SK-N-SH (cell line): Measurements from ENCODE around the gene PKN2. TPM values are rescaled to one million over a fixed set of nuclear protein-coding genes. Genes with fewer than 3 reads are reported as not detected.

ENCODE experiments used
- CTCF ChIA-PET: fragments of 300-600, 350-600 bp; formaldehyde crosslinking; extraction: SDS; loops from one replicate; lab custom pipeline; 2021; lab: Yijun Ruan, JAX
- POLR2A ChIA-PET: fragments of 350-600 bp; sonication (Branson Sonifier 250); formaldehyde crosslinking; extraction: SDS; loops from one replicate; lab custom pipeline; 2020; ENCODE audit warnings: antibody characterized with exemption, inconsistent platforms; lab: Yijun Ruan, JAX
- DNase-seq: peaks from one replicate; pipeline ENCODE4 v3.0.0; 2012
- H2AFZ ChIP-seq: fragments of 200-600 bp; sonication (generic); 2 replicates; pipeline ENCODE4 v1.8.1; 2016; ENCODE audit warnings: antibody characterized with exemption, mild to moderate bottlenecking, low read depth
- H3F3A ChIP-seq: fragments of 200-600 bp; sonication (generic); replicated peaks from 2 replicates; pipeline ENCODE3; 2016; ENCODE audit warnings: antibody characterized with exemption, mild to moderate bottlenecking; ENCODE audit not compliant: insufficient read depth
- H3K27ac ChIP-seq, 2 experiments: fragments of 200-500 bp in 1 of 2; fragments of 200-600 bp in 1 of 2; sonication (Bioruptor generic) in 1 of 2; sonication (generic), shearing (Covaris generic) in 1 of 2; 2 replicates each; pipeline versions ENCODE4 v1.5.1 to v1.6.1; 2014 to 2016; ENCODE audit warnings: low read depth in 2 of 2, inconsistent platforms in 1 of 2, low read length in 1 of 2, mild to moderate bottlenecking in 1 of 2, mixed read lengths in 1 of 2
- H3K27me3 ChIP-seq: fragments of 200-600 bp; sonication (generic), shearing (Covaris generic); 2 replicates; pipeline ENCODE4 v1.6.1; 2016; ENCODE audit warnings: mixed run types; ENCODE audit not compliant: insufficient read depth
- H3K36me3 ChIP-seq, 2 experiments: fragments of 200-500 bp in 1 of 2; fragments of 200-600 bp in 1 of 2; sonication (Bioruptor generic) in 1 of 2; sonication (generic) in 1 of 2; replicated peaks in 1 of 2; 2 replicates each; pipeline versions ENCODE3 to v1.5.1; 2014 to 2016; ENCODE audit warnings: low read length in 1 of 2, mild to moderate bottlenecking in 1 of 2; ENCODE audit not compliant: insufficient read depth in 2 of 2, control insufficient read depth in 1 of 2
- H3K4me1 ChIP-seq, 2 experiments: fragments of 200-500 bp in 1 of 2; fragments of 200-600 bp in 1 of 2; sonication (Bioruptor generic) in 1 of 2; sonication (generic), shearing (Covaris generic) in 1 of 2; 2 replicates each; pipeline versions ENCODE4 v1.5.1 to v1.6.1; 2014 to 2016; ENCODE audit warnings: low read depth in 1 of 2, low read length in 1 of 2, mixed run types in 1 of 2; ENCODE audit not compliant: insufficient read depth in 2 of 2, control insufficient read depth in 1 of 2
- H3K4me2 ChIP-seq: fragments of 200-600 bp; sonication (generic), shearing (Covaris generic); 2 replicates; pipeline ENCODE4 v1.6.1; 2017; ENCODE audit warnings: mixed run types
- H3K4me3 ChIP-seq, 2 experiments: fragments of 200-500 bp in 1 of 2; fragments of 200-600 bp in 1 of 2; sonication (Bioruptor generic) in 1 of 2; sonication (generic), shearing (Covaris generic) in 1 of 2; 2 replicates each; pipeline versions ENCODE4 v1.5.1 to v1.8.1; 2014 to 2016; ENCODE audit warnings: low read depth in 2 of 2, inconsistent platforms in 1 of 2, low read length in 1 of 2, mild to moderate bottlenecking in 1 of 2, mixed read lengths in 1 of 2, moderate library complexity in 1 of 2
- H3K79me2 ChIP-seq: fragments of 200-600 bp; sonication (generic); 2 replicates; pipeline ENCODE4 v1.8.1; 2017; ENCODE audit warnings: mild to moderate bottlenecking; ENCODE audit not compliant: insufficient read depth
- H3K9ac ChIP-seq: fragments of 200-600 bp; sonication (generic); 2 replicates; pipeline ENCODE4 v1.6.1; 2017; ENCODE audit warnings: mixed run types
- H3K9me2 ChIP-seq: fragments of 200-600 bp; sonication (generic); 2 replicates; pipeline ENCODE4 v1.6.1; 2017; ENCODE audit warnings: mixed run types
- H3K9me3 ChIP-seq: fragments of 200-600 bp; sonication (generic); 2 replicates; pipeline ENCODE4 v1.6.1; 2017; ENCODE audit warnings: mixed run types, mild to moderate bottlenecking, moderate library complexity
- H4K20me1 ChIP-seq: fragments of 200-600 bp; sonication (generic); 2 replicates; pipeline ENCODE4 v1.6.1; 2017; ENCODE audit warnings: mild to moderate bottlenecking, mixed run types; ENCODE audit not compliant: insufficient read depth
- CHD2 ChIP-seq: fragments of 150-350 bp; IDR thresholded peaks from 2 replicates; pipeline ENCODE4 v1.6.1; 2018; ENCODE audit warnings: low read length; ENCODE audit not compliant: partially characterized antibody
- EP300 ChIP-seq, 2 experiments: IDR thresholded peaks; 2 replicates each; pipeline versions ENCODE4 v1.4.0 to v1.6.1; 2012; ENCODE audit warnings: borderline replicate concordance in 1 of 2, low read depth in 1 of 2, low read length in 1 of 2
- EZH2phosphoT487 ChIP-seq: fragments of 200-600 bp; sonication (generic); IDR thresholded peaks from 2 replicates; pipeline ENCODE4 v1.6.1; 2017; ENCODE audit warnings: low read depth, mixed run types, mild to moderate bottlenecking, antibody characterized with exemption, moderate library complexity, borderline replicate concordance
- GABPA ChIP-seq: IDR thresholded peaks from 2 replicates; pipeline ENCODE4 v1.4.0; 2012; ENCODE audit warnings: low read depth, mild to moderate bottlenecking
- GATA2 ChIP-seq: sonication (generic); formaldehyde crosslinking; IDR thresholded peaks from 2 replicates; pipeline ENCODE4 v1.5.0; 2020; ENCODE audit warnings: mild to moderate bottlenecking, missing genetic modification reagents
- IRF3 ChIP-seq: fragments of 150-350 bp; IDR thresholded peaks from 2 replicates; pipeline ENCODE4 v1.6.1; 2016; ENCODE audit warnings: mild to moderate bottlenecking, low read depth, low read length
- JUND ChIP-seq: IDR thresholded peaks from 2 replicates; pipeline ENCODE4 v1.4.0; 2012
- MXI1 ChIP-seq: IDR thresholded peaks from 2 replicates; pipeline ENCODE4 v1.6.1; 2012; ENCODE audit warnings: mild to moderate bottlenecking, low read depth, low read length, improper control_type of control experiment
- NFIC ChIP-seq: IDR thresholded peaks from 2 replicates; pipeline ENCODE4 v1.4.0; 2012; ENCODE audit warnings: borderline replicate concordance
- PBX3 ChIP-seq: IDR thresholded peaks from 2 replicates; pipeline ENCODE4; 2012
- TAF1 ChIP-seq: IDR thresholded peaks from 2 replicates; pipeline ENCODE4 v1.6.1; 2012; ENCODE audit warnings: low read depth, mild to moderate bottlenecking, low read length, moderate library complexity, borderline replicate concordance
- TEAD4 ChIP-seq: IDR thresholded peaks from 2 replicates; pipeline ENCODE4 v1.4.0; 2012; ENCODE audit warnings: mild to moderate bottlenecking, borderline replicate concordance; ENCODE audit not compliant: insufficient read depth
- YY1 ChIP-seq: IDR thresholded peaks from 2 replicates; pipeline ENCODE4 v1.4.0; 2012; ENCODE audit warnings: low read depth, mild to moderate bottlenecking
- WGBS: methylation state at CpG from one replicate; pipeline ENCODE4 v1.1.6; 2017; ENCODE audit warnings: low lambda C conversion rate; 5-methylcytosine and 5-hydroxymethylcytosine counted together
- polyA plus RNA-seq, 3 experiments: library from polyadenylated mRNA; depleted of rRNA; stranded (reverse); fragments of >200 nt; gene quantifications; 2 replicates each; pipeline ENCODE4 v1.2.3, GENCODE V29; 2012

Gene PKN2
- polyA plus RNA-seq, 1 of the 3 experiments (the other 2 are of a cell fraction) = 6.8 TPM

DNA sequence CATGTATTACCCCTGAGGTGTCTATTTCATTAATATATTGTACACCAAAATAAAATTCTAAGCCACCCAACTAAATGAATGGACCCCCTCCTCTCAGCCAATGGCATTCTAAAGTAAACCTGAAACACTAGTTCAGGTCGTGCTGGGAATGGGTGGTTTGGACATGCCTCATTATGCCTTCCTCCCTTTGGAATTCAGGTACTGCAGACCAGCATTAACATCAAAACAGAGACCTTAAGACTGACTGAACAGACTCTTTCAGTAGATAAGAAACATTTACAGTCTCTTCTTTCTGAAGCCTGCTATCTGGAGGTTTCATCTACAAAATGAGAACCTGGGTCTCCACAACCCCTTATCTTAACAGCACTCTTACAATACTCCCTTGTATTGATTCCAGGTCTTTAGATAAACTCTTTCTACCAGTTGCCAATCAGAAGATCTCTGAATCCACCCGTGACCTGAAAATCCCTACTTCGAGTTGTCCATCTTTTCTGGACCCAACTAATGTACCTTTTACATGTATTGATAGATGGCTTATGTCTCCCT is 93.6 kb downstream of the PKN2 start:
- no peak overlapping the region for H3K4me3 ChIP-seq
- peaks cover 2% of the 10 kb centered on the region for H3F3A ChIP-seq
- TF ChIP-seq JUND (no peak), IRF3 (no peak), CHD2 (no peak)
- no peaks in the 10 kb centered on the region for H3K27me3 ChIP-seq
- POLR2A ChIA-PET = no interaction called here
- 94% methylated on average over 3 of the region's 3 CpGs for WGBS
- no peak overlapping the region for H2AFZ ChIP-seq
- no peaks in the 10 kb centered on the region for H3K9me3 ChIP-seq
- no peak overlapping the region for H3K4me2 ChIP-seq
- H3K9me2 ChIP-seq = no peaks in the 10 kb centered on the region
- no peak overlapping the region for H3K9ac ChIP-seq
- H3K4me1 ChIP-seq = no peaks in the 10 kb centered on the region
- CTCF ChIA-PET = no interaction called here
- H3K79me2 ChIP-seq = peaks cover 14% of the 10 kb centered on the region; the same call in 1 of the 2 replicates
- H3K27ac ChIP-seq = no peak overlapping the region
- H3K36me3 ChIP-seq = peaks cover 19 to 56% of the 10 kb centered on the region in 2 experiments
- no peak for DNase-seq
- no peaks in the 10 kb centered on the region; the same call in 1 of the 2 replicates for H4K20me1 ChIP-seq

DNA sequence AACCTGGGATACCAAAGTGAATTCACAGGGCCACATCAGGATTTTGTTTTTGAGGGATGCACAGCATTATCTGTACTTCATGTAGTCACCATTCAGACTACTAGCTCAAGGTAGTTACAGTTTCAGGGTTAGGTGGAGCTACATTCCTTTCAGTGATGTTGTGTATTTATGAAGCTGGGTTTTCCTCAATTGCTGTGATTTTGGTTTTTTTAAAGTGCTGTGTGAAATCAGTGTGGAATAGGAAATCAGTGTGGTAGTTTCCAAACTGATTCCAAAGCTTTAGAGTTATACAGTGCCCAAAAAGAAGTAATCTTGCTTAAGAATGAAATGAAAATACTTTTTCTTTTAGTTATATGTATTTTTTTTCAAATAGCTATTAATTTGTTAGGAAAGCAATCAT is 95.8 kb downstream of the PKN2 start:
- H3K4me3 ChIP-seq = no peak overlapping the region
- no peaks in the 10 kb centered on the region for H3F3A ChIP-seq
- no peaks in the 10 kb centered on the region for H3K4me1 ChIP-seq
- H3K9ac ChIP-seq = no peak overlapping the region
- no peak overlapping the region for H3K4me2 ChIP-seq
- CTCF ChIA-PET = interaction anchor here (1.5 kb wide), 1 partner anchor 12 kb away, joined by 5 read pairs; no protein-coding TSS in a partner anchor
- H3K9me2 ChIP-seq = no peaks in the 10 kb centered on the region
- no peaks in the 10 kb centered on the region for H3K9me3 ChIP-seq
- POLR2A ChIA-PET = no interaction called here
- no peaks in the 10 kb centered on the region for H3K27me3 ChIP-seq
- H2AFZ ChIP-seq = no peak overlapping the region
- H3K36me3 ChIP-seq = peaks cover 29 to 59% of the 10 kb centered on the region in 2 experiments
- H4K20me1 ChIP-seq = no peaks in the 10 kb centered on the region
- TF ChIP-seq TAF1 = no peak
- TF ChIP-seq TEAD4 = no peak
- no peak for TF ChIP-seq EZH2phosphoT487
- TF ChIP-seq MXI1 = no peak
- no peak for TF ChIP-seq EP300 (IDR thresholded peaks at IDR 0.05; ENCODE audit: borderline replicate concordance in 1 of 2, low read depth in 1 of 2, low read length in 1 of 2)
- TF ChIP-seq GATA2 (CRISPR knock-in tag) = no peak
- no peak for TF ChIP-seq YY1
- TF ChIP-seq NFIC = no peak
- peaks cover 9% of the 10 kb centered on the region; the same call in 1 of the 2 replicates for H3K79me2 ChIP-seq
- no peak for DNase-seq
- H3K27ac ChIP-seq = no peak overlapping the region

DNA sequence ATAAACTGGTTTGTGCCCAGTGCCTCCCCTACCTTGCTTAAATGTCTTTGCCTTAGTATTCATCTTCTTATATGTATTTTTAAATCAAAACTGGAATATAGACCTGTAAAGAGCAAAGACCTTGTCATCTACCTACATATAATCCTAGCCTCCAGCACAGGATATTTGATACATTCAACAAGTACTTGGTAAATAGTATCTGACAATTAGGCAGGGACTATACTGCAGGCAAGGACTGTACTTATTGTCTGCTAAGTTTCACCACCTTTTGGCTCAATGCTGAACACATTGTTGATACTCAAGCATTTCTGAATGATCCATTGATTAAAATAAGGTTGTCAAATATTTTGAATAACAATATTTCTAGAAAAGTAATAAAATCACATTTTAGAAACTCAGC is 96.4 kb downstream of the PKN2 start:
- Histone ChIP-seq H2AFZ (no peak overlapping the region), H3K79me2 (peaks cover 3% of the 10 kb centered on the region; the same call in 1 of the 2 replicates), H4K20me1 (no peaks in the 10 kb centered on the region), H3K4me1 (no peaks in the 10 kb centered on the region), H3K4me3 (no peak overlapping the region), H3K9me3 (no peaks in the 10 kb centered on the region), H3K4me2 (no peak overlapping the region), H3K27ac (no peak overlapping the region), H3K27me3 (no peaks in the 10 kb centered on the region), H3F3A (no peaks in the 10 kb centered on the region), H3K9me2 (no peaks in the 10 kb centered on the region), H3K9ac (no peak overlapping the region), H3K36me3 (peaks cover 30 to 60% of the 10 kb centered on the region in 2 experiments)
- ChIA-PET POLR2A (no interaction called here), CTCF (interaction anchor here (1.5 kb wide), 1 partner anchor 13 kb away, joined by 5 read pairs; no protein-coding TSS in a partner anchor)
- TF ChIP-seq GABPA (no peak), PBX3 (no peak)
- no peak for DNase-seq
